A172 (cell line): Measurements from ENCODE around the gene CALR3. TPM values are rescaled to one million over a fixed set of nuclear protein-coding genes. Genes with fewer than 3 reads are reported as not detected.
"Not testable (repeated sequence)": the region's sequence is repeated elsewhere in the genome, so short reads cannot be mapped to it uniquely, and the experiment has no call there.

Source experiments
- DNase-seq: peaks from one replicate; pipeline ENCODE4 v3.0.0-alpha.2; 2015; ENCODE audit warnings: low spot score
- total RNA-seq: library from RNA; depleted of rRNA; stranded (reverse); fragments of >200 nt; shearing (Covaris generic); gene quantifications from 2 replicates; pipeline ENCODE4 v1.2.3, GENCODE V29; 2014

CALR3 gene
- total RNA-seq, 1 experiment from 2014 or later = not detected

DNA sequence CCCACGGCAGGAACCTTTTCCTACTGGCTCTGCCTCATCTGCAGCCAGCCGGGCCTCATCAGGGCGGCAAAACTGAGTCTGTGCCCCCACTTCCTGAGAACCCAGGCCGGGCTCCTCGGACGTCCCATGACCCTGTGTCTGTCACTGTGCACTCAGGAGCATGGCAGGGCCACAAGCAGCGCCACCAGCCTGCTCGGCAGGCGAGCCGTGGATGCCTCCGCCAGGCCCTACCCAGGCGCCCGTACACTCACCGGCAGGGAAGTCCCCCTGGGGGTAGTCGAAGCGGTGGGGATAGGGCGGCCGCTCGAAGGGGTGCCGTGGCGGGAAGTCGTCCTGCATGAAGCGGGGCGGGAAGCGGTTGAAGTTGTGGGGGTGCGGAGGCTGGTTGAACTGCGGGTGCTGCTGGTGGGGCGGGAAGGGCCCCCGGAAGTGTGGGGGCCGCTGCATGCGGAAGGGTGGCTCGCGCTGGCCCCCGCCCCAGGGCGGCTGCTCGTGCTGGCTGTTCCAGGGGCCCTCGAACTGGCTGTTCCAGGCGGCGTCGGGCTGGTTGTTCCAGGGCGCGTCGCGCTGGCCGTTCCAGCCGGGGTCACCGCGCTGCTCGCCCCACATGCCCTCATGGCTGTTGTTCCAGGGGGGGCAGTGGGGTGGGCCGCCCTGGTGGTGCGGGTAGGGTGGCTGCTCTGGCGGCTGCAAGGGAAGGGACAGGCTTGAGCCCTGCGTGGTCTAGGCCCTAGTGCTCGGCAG, 29.2 kb upstream of the CALR3 start:
- DNase-seq = no peak

DNA sequence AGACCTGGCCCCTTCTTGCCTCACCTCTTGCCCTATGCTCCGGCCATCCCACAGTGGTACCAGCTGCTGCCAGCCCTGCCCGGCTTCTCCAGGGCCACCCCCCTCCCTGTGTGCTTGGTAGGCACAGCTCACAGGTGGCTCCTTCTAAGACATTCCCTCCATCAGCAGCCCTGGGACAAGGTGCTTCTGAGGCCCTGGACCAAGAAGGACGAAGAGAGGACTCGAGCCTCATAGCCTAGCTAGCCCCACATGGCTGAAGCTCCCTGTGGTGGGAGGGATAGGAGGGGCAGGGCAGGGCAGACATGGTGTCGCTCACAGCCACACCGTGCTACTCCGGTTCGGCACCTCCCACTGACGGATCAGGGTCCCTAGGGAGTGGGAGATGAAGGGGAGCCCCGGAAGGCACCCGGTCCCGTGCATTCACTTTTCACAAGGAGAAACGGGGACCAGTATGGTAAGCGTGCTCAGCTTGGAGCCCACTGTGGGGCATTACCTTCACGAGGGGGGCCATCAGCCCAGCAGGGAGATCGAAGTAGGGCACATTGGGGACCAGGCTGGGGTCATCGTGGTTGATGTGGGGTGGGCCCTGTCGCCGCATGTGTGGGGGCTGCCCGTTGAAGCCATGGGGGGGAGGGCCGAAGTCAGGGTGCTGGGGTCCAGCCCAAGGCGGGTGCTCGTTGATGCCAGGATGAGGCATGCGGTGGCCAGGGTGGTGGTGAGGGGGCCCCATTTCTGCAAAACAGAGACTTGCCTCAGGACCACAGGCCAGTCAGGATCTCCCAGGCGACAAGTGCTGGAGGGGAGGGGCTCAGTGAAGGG, 26.8 kb upstream of the CALR3 start:
- no peak for DNase-seq

DNA sequence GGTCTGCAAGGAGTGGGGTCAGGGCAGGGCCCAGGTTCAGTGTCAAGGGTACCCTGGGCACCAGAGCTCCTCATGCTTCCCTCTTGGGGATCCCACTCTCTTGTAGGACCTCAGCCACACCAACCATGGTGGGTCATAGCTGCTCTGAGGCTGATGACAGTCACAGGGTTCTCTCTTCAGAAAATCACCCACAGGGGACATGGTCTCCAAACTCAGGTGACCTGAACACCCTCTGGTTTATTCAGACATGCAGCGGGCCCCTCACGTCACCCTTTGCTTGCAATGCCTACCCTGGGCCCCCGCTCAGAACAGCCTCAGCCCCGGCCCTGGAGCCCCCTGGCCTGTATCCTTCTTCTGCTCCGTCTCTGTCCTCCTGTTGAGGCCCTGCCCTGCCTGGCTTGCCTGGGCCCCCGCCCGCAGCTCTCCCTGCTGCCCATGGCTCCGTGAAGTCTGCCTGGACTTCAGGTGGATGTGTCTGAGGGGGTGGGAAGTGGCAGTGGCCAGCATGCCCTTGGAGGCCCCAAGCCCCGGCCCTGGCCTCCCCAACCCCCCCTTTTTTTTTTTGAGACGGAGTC, 25.8 kb upstream of the CALR3 start:
- DNase-seq = no peak

DNA sequence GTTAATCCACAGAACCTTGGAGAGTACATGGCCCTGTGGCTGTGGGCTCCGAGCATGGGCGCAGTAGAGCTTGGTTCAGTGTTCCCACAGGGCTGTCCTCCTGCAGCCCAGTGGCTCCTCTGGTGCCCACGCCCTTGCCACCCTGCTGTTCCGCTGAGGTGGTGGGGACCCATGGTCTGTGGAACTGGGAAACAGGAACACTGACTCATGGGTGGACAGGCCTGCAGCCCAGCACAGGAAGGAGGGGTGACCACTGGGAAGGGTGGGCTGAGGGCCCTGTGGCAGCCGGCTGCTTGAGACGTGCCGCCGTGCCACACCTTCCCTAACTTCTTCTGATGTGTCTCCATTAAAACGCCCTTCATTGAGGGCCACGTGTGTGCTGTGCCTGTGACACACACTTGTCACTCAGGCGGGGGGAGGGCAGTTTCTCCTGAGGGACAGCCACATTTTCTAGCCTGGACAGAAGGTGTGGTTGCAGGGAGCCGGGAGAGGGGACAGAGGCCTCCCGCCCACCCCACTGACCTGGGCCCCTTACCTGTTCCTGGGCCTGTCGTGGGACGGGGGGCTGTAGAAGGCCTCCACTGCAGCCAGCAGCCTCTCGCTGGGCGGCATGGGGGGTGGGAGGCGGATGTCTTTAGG, 25.1 kb upstream of the CALR3 start:
- DNase-seq = no peak

DNA sequence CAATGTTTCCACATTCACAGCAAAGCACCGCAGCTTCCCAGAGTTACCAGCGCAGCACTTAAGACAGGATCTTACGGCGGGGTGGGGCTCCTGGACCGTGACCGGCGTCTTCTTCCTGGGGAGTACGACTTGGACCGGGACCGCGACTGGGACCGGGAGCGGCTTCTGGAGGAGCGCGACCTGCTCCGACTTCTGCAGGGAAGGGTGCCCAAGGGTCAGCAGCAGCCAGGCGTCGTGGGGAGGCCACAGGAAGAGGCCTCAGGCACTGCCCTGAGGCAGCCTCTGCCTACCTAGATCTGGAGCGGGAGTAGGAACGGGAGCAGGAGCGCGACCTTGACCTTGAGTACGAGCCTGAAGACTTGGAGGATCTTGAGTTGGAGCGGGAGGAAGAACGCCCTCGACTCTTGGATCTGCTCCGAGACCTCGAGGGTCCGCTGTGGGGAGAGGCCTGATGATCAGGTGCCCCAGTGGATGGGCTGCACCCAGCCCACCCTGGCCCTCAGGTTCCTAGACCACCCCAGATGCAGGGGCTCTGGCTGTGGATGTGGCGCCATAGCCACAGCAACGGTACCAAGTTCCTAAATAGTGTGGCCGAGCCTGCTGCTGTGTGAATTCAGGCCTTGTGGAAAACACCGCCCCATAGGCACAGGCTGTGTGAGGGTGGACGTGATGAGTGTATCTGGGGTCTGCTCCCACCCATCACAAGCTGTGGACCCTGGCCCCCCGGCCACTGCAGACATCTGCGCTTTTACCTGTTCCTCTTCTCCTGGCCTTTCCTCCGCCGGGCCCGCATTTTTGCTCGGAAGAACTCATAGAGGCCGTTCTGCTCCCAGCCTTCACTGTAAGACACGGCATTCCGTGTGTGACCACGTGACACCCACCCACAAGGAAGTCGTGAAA, 24.4 kb upstream of the CALR3 start:
- DNase-seq = no peak

DNA sequence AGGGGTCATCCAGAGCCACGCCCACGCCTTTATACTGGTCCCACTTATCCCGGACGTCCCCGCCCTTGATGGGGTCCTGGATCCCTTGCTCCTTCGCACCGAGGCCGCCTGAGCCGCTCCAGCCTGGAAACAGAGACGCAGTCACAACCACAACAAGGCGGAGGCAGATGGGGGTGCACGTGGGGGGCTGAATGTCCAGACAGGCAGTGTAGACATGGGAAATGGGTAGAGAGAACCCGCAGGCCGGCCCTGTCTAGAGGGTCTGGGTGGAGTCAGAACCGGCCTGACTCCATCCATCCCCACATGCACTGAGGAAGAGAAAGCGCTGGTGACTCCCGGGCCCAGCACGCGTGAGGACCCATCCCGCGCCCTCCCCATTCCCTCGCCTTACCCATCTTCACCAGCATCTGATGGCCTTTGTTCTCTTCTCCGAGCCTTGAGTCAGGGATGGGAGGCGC, 23.3 kb upstream of the CALR3 start:
- no peak for DNase-seq

DNA sequence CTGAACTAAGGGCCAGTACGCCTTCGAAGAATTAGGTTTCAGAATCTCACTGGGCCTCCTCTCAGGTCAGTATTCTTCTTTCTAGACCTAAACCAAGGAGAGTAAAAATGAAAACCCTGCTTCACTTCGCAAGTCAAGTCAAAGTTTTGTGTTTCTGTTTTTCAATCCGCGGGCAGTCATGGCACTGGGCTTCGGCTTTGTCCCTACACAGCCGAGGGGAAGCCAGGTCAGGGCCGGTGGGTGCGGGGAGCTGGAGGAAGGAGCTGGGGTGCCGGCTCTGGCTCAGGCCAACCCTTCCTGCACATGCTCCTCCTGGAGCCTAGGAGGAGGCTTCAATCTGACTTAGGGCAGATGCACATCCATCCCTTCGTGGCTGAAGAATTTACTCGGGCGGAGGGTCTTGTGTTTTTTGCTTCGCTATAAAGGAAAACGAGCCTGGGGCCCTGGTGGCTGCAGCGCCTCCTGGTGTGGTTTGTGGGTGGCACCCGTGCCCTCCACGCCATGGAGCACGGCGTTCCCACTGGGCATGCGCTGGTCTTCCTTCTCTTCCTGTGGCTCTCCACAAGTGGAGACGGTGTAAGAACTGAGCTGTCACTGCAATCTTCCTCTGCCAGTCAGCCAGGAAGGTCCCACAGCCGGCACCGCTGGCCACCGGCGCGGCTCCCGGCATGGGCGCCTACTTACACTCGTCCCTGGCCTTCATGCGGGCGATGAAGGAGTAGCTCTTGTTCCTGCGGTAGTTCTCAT, 22.7 kb upstream of the CALR3 start:
- no peak for DNase-seq

DNA sequence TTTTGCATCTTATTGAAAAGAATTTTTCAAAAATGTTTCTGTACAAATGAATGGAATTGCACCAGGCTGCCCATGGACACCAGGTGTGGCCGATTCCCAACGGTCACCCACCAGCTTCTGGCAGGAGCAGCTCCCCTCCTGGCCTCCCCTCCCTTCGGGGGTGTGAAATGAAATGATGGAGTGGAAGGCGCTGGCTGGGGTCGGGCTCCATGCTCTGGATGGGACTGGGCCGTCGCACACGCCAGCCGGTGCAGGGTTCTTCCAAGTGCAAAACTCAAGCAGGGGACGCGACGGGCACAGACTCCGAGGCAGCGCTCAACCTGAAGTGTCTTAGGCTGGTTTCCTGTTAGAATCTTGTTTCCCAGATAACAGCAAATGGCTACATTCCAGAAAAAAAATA, 22.1 kb upstream of the CALR3 start:
- DNase-seq = no peak

DNA sequence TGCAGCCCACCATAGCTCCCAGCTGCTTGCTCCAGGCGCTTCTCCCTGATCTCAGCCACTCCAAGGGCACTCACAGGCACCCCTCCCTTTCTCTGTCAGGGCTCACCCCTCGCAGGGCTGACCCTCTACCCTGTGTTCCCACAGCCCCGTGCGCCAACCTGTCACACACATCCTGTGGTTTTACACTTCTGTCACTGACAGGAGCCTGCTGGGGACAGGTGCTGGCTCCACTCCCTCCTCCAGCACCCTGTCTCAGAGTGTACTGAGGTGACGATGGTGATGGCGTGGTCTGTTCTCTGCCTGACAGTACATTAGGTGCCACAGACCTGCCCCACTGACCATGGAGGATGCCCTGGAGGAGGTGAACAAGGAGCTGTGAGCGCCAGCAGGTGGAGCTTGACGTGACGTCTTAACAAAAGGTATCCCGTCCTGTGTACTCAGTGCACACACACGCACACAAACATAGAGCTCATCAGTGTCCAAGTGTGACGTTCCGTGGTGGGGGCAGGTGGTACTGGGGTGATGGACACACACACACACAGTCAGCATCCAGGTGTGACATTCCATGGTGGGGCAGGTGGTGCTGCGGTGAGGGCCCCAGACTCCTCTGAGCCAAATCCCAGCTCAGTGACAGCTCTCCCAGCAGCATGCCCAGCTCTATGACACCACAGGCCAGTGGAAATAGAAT, 21.1 kb upstream of the CALR3 start:
- no peak for DNase-seq

DNA sequence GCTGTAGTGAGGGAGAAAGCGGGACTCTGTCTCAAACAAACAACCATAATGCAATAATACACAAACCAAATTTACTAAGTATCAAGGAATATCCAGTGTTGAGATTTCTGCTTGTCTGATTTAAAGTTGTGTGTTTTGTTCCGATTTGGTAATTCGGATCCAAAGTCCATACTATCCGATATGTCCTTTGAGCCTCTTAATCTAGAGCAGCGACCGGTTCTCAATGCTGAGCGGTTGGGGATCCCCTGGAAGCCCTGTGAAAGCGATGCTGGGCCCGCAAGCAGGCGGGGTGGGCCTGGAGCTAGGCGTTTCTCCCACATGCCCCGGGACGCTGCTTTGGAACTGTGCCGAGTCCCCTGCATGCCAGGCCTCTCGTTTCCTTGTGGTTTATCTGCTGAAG, 20.4 kb upstream of the CALR3 start:
- DNase-seq = no peak

DNA sequence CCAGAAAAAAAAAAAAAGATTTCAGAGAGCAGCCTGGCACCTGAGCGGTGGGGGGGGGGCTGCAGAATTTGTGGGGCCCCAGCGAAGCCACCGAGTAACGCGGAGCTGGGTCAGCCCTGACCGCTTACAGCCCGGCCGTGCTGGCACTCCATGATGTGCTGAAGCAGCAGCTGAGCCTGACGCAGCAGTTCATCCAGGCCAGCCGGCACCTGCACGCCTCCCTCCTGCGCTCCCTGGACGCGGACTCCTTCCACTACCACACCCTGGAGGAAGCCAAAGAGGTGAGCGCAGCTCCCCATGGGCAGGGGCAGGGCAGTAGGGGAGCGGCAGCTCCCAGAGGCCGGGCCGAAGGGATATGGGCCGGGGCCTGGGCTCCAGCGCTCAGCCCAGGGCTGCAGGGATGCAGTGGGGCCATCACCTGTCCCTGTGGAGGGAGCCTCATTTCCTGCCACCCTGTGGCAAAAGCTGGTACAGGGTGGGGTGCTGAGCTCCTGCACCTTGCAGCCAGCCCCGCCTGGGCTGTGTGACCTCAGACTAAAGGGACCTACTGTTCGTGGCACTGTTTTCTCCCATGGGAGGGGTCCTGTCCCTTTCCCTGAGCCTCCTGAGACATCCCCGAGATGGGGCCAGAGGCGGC, 18.5 kb upstream of the CALR3 start:
- no peak for DNase-seq

DNA sequence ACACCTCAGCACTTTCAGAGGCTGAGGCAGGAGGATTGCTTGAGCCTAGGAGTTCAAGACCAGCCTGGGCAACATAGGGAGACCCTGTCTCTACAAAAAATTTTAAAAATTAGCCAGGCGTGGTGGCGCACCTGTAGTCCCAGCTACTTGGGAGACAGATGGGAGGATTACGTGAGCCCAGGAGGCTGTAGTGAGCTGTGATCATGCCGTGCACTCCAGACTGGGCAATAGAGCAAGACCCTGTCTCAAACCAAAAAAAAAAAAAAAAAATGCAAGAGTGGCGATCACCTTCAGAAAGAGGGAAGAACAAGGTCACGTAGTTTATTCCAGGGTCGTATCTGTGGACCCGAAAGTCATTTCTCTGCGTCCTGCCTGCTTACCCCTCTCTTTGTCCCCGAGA, 16.6 kb upstream of the CALR3 start:
- DNase-seq = not testable (repeated sequence)

DNA sequence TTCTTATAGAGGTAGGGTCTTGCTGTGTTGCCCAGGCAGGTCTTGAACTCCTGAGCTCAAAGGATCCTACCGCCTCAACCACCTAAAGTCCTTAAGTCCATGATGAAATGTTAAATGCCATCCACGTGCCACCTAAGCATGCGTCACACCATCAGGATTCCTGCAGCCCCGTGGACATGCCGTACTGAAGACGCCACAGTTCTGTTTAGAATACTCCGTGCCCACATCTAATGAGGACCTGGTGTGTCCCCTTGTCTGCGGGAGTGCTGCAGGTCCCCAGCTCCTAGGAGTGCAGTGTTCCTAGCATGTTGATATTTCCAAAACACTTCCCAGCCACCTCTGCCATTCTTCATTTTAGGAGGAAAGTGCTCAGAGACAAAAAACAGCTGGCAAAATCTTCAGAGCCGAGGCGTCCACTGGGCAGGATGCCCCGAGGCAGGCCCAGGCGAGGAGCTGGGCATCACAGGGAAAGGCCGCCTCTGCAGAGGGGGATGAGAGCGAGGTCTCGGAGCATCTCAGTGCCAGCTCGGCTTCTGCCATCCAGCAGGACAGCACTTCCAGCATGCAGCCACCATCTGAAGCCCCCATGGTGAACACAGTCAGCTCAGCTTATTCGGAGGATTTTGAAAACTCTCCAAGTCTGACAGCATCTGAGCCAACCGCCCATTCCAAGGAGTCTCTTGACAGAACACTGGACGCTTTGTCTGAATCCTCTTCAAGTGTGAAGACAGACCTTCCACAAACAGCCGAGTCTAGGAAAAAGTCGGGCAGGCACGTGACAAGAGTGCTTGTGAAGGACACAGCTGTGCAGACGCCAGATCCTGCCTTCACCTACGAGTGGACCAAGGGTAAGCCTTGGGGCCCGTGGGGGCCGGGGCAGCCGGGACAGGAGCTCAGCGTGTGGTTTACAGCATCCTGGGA, 13.4 kb upstream of the CALR3 start:
- DNase-seq = no peak

DNA sequence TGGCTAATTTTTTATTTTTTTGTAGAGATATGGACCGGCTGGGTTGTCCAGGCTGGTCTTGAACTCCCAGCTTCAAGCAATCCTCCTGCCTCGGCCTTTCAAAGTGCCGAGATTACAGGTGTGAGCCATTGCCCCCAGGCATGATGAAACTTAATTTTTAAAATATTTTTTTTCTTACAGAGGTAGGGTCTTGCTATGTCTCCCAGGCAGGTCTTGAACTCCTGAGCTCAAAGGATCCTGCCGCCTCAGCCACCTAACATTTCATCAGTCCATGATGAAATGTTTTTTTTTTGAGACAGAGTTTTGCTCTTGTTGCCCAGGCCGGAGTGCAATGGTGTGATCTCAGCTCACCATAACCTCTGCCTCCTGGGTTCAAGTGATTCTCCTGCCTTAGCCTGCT, 12.6 kb upstream of the CALR3 start:
- no peak for DNase-seq

DNA sequence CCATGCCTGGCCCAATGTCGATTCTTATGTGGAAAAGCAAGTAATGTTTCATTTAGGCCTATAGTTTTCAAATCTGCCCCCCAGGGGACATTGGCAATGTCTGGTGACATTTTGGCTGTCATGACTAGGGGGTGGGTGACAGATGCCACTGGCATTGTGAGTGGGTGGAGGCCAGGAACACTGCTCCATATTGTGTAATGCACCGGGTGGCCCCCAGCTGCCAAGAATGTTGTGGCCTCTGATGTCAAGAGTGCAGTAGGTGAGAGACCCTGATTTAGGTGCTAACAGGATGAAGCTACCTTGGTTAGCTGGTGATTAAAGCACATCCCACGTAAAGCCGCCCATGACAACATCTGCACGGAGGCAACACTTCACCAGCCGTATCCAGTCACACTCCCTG, 11.0 kb upstream of the CALR3 start:
- DNase-seq = no peak

DNA sequence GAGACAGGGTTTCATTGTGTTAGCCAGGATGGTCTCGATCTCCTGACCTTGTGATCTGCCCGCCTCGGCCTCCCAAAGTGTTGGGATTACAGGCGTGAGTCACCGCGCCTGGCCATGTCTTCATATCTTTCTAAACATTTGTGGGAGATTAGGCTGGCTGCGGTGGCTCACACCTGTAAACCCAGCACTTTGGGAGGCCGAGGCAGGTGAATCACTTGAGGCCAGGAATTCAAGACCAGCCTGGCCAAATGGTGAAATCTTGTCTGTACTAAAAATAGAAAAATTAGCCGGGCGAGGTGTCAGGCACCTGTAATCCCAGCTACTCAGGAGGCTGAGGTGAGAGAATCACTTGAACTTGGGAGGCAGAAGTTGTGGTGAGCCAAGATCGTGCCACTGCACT, 10.2 kb upstream of the CALR3 start:
- DNase-seq = not testable (repeated sequence)

DNA sequence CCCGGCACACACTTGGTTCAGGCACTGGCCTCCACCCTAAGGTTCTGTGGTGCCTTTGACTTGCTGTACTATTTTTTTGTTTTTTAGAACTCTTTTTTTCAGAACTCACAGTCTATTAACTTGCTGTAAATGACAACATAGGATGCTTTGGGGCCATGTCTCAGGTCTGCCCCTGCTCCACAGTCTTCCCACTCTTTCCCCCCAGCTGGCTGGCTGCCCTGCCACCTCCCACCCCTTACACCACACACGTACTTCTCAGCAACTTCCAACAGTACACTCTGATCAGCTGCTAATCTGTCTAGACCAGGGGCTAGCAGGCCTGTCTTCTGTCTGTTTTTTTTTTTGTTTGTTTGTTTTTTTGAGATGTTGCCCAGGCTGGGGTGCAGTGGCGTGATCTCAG, 8.3 kb upstream of the CALR3 start:
- DNase-seq = no peak

DNA sequence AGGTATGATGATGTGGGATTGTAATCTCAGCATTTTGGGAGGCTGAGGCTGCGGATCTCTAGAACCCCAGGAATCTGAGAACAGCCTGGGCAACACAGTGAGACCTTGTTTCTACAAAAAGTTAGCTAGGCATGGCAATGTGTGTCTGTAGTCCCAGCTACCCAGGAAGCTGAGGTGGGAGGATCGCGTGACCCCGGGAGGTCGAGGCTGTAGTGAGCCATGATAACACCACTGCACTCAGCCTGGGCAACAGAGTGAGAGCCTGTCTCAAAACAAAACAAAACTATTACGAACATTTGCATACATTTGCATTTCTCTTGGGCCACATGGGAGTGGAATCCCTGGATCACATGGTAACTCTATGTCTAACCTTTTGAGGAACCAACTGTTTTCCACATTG, 1.9 kb upstream of the CALR3 start:
- no peak for DNase-seq
